GM19035 (cell line): ENCODE results near the gene ATP5MC3.
A peak's percentile ranks its signal among the peaks of the same experiment; 100 is the strongest.
"Not testable (repeated sequence)": the region's sequence is repeated elsewhere in the genome, so short reads cannot be mapped to it uniquely, and the experiment has no call there.

Experiments used
- ATAC-seq: cut with Tn5 transposase; IDR thresholded peaks from one replicate; pipeline ENCODE4 v1.9.1; 2021; ENCODE audit not compliant: unreplicated experiment

ATP5MC3 gene

GRCh38 chr2:175181104-175181876 is at the start of gene ATP5MC3:
Gene ATP5MC3, minus strand, starts transcription at chr2:175181710. Its CDS starts 317 bp downstream, at chr2:175181393.
- ATAC-seq: peak; percentile 90

GRCh38 chr2:175228601-175229000 is 47.1 kb upstream of the ATP5MC3 start:
- not testable (repeated sequence) for ATAC-seq

GRCh38 chr2:175228179-175228578 is 46.7 kb upstream of the ATP5MC3 start:
- ATAC-seq: no peak

GRCh38 chr2:175227393-175227792 is 45.9 kb upstream of the ATP5MC3 start:
- ATAC-seq: no peak

- ATAC-seq: no peak
These were observed 38.6 kb upstream of the ATP5MC3 start for GRCh38 chr2:175220075-175220474.

GRCh38 chr2:175218551-175218950 is 37.0 kb upstream of the ATP5MC3 start:
- no peak for ATAC-seq

- no peak for ATAC-seq
These were observed 26.4 kb upstream of the ATP5MC3 start for GRCh38 chr2:175207741-175208438.

- ATAC-seq: no peak
These were observed 25.4 kb upstream of the ATP5MC3 start for GRCh38 chr2:175206866-175207265.

GRCh38 chr2:175205523-175205922 is 24.0 kb upstream of the ATP5MC3 start:
- ATAC-seq: no peak

- ATAC-seq: peak; percentile 82
These were observed 22.3 kb upstream of the ATP5MC3 start for GRCh38 chr2:175203621-175204496.

GRCh38 chr2:175195012-175195411 is 13.5 kb upstream of the ATP5MC3 start:
- ATAC-seq: no peak

- no peak for ATAC-seq
These were observed 7.3 kb upstream of the ATP5MC3 start for GRCh38 chr2:175188761-175189160.

- peak; percentile 64 for ATAC-seq
These were observed 5.9 kb upstream of the ATP5MC3 start for GRCh38 chr2:175187378-175187777.

- no peak for ATAC-seq
These were observed 2.2 kb upstream of the ATP5MC3 start for GRCh38 chr2:175183674-175184073.

- peak; percentile 0 for ATAC-seq
These were observed 383 bp upstream of the ATP5MC3 start for GRCh38 chr2:175181877-175182308.

GRCh38 chr2:175180701-175181103 is 808 bp downstream of the ATP5MC3 start:
- peak; percentile 43 for ATAC-seq

GRCh38 chr2:175176624-175177023 is 4.9 kb downstream of the ATP5MC3 start:
- ATAC-seq: no peak

- no peak for ATAC-seq
These were observed 5.6 kb downstream of the ATP5MC3 start for GRCh38 chr2:175175896-175176295.

GRCh38 chr2:175175320-175175719 is 6.2 kb downstream of the ATP5MC3 start:
- ATAC-seq: no peak

- ATAC-seq: no peak
These were observed 10.7 kb downstream of the ATP5MC3 start for GRCh38 chr2:175170659-175171304.

- ATAC-seq: no peak
These were observed 12.3 kb downstream of the ATP5MC3 start for GRCh38 chr2:175169191-175169590.
